ENCODE data around the gene SMIM21.

SMIM21 gene

DNA sequence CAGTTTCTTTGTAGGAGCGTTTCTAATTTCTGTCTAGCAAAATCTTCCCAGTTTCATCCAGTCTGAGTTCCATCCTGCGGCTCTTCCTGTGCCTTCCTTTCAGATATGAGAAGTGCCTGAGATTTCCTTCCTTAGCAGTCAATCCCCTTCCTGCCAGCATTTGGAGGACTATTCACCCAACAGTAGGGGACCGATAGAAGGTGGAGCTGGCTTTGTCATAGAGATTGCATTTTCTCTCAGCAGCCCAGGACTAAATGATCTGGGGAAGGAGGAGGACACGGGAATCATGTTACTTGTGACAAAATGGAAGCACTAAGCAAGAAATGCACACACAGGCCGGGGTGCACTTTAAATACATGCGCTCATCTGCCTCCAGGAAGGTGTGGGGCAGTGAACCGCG lies 5.6 kb upstream of the SMIM21 start:
- no peaks in the 10 kb centered on the region for H3K4me1 ChIP-seq
- H3K27ac ChIP-seq: no peak overlapping the region
- H3K27me3 ChIP-seq (ENCODE audit: control insufficient read depth, insufficient read depth, low read length): no peaks in the 10 kb centered on the region
- H3K4me2 ChIP-seq (ENCODE audit: low read length): no peak overlapping the region
- H2AFZ ChIP-seq: no peak overlapping the region
- TF ChIP-seq, protein P1, sequence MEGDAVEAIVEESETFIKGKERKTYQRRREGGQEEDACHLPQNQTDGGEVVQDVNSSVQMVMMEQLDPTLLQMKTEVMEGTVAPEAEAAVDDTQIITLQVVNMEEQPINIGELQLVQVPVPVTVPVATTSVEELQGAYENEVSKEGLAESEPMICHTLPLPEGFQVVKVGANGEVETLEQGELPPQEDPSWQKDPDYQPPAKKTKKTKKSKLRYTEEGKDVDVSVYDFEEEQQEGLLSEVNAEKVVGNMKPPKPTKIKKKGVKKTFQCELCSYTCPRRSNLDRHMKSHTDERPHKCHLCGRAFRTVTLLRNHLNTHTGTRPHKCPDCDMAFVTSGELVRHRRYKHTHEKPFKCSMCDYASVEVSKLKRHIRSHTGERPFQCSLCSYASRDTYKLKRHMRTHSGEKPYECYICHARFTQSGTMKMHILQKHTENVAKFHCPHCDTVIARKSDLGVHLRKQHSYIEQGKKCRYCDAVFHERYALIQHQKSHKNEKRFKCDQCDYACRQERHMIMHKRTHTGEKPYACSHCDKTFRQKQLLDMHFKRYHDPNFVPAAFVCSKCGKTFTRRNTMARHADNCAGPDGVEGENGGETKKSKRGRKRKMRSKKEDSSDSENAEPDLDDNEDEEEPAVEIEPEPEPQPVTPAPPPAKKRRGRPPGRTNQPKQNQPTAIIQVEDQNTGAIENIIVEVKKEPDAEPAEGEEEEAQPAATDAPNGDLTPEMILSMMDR (IDR thresholded peaks at IDR 0.05): no peak
- no peaks in the 10 kb centered on the region for H3K9me3 ChIP-seq (ENCODE audit: control insufficient read depth, low read length)
- no peaks in the 10 kb centered on the region for H3K36me3 ChIP-seq (ENCODE audit: control insufficient read depth, insufficient read depth, low read length)
- no peaks in the 10 kb centered on the region for H3K79me2 ChIP-seq
- no peak overlapping the region for H3K4me3 ChIP-seq (ENCODE audit: low read depth, low read length)
- H3K9ac ChIP-seq: no peak overlapping the region

DNA sequence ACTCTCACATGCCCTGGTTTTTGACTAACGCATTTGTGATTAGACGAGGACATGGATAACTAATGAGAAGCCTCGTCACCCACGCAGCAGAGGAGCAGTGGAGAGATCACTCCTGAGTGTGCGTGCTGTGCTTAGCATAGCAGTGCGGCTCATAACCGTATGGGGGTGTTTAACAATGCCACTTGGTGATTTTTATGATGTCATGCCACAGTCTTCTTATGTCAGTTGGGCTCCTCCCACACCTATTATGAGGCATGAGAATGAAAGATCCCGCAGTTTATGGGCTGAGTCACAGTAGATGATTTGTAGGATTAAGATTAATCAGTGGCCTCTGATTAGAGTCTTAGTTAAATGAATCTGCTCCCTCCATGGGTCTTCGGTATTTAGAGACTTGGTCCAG lies 2.5 kb upstream of the SMIM21 start:
- no peaks in the 10 kb centered on the region for H3K27me3 ChIP-seq (ENCODE audit: control insufficient read depth, insufficient read depth, low read length)
- no peaks in the 10 kb centered on the region for H3K79me2 ChIP-seq
- H3K27ac ChIP-seq: no peak overlapping the region
- H3K9ac ChIP-seq: no peak overlapping the region
- H3K9me3 ChIP-seq (ENCODE audit: control insufficient read depth, low read length): no peaks in the 10 kb centered on the region
- no peak overlapping the region for H3K4me2 ChIP-seq (ENCODE audit: low read length)
- no peaks in the 10 kb centered on the region for H3K36me3 ChIP-seq (ENCODE audit: control insufficient read depth, insufficient read depth, low read length)
- H2AFZ ChIP-seq: no peak overlapping the region
- TF ChIP-seq, protein P1 (IDR thresholded peaks at IDR 0.05): no peak
- H3K4me3 ChIP-seq (ENCODE audit: low read depth, low read length): no peak overlapping the region
- no peaks in the 10 kb centered on the region for H3K4me1 ChIP-seq

DNA sequence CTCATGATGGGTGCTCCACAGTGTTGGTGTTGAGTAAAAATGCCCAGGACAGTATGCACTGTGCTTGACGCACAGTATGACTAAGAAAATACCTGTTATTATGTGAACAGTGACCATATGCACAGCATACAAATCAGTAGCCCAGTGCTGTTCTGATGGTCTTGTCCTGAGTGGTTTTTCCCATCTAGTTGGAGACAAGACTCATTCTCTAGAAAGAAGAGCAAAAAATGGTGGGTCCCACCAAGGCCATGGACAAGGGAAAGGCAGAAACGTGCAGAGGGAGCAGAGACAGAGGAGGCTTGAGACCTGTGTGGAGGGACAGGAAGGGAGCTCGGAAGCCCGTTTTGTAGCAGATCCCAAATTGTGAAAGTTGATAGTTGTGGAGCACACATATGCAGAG lies 987 bp upstream of the SMIM21 start:
- Histone ChIP-seq H3K4me2 (ENCODE audit: low read length) (no peak overlapping the region), H3K36me3 (ENCODE audit: control insufficient read depth, insufficient read depth, low read length) (no peaks in the 10 kb centered on the region), H3K4me1 (no peaks in the 10 kb centered on the region), H3K27ac (no peak overlapping the region), H3K9ac (no peak overlapping the region), H3K27me3 (ENCODE audit: control insufficient read depth, insufficient read depth, low read length) (no peaks in the 10 kb centered on the region), H3K4me3 (ENCODE audit: low read depth, low read length) (no peak overlapping the region), H3K9me3 (ENCODE audit: control insufficient read depth, low read length) (no peaks in the 10 kb centered on the region), H2AFZ (no peak overlapping the region), H3K79me2 (no peaks in the 10 kb centered on the region)
- TF ChIP-seq, protein P1 (IDR thresholded peaks at IDR 0.05): no peak

DNA sequence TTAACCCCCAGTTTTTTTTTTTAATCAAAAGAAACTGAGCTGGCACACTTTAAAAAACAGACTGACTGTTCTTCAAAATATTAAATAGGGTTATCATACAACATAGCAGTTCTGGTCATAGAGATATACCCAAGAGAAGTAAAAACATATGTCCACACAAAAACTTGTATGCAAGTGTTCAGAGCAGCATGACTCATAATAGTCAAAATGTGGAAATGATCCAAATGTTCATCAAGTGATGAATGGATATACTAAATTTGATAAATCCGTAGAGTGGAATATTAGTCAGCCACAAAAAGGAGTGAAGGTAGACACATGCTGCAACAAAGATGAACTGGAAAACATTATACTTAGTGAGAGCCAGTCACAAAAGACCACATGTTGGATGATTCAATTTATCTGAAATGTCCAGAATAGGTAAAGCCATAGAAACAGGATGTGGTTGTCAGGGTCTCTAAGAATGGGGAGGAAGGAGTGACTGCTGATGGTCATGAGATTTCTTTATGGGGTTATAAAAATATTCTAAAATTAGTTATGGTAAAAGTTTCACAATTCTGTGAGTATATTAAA lies 5.1 kb downstream of the SMIM21 start:
- H3K9ac ChIP-seq: no peak overlapping the region
- TF ChIP-seq, protein P1 (IDR thresholded peaks at IDR 0.05): no peak
- no peaks in the 10 kb centered on the region for H3K9me3 ChIP-seq (ENCODE audit: control insufficient read depth, low read length)
- H3K4me3 ChIP-seq (ENCODE audit: low read depth, low read length): no peak overlapping the region
- no peaks in the 10 kb centered on the region for H3K27me3 ChIP-seq (ENCODE audit: control insufficient read depth, insufficient read depth, low read length)
- no peaks in the 10 kb centered on the region for H3K36me3 ChIP-seq (ENCODE audit: control insufficient read depth, insufficient read depth, low read length)
- no peak overlapping the region for H3K27ac ChIP-seq
- H3K4me1 ChIP-seq: no peaks in the 10 kb centered on the region
- H3K79me2 ChIP-seq: no peaks in the 10 kb centered on the region
- H3K4me2 ChIP-seq (ENCODE audit: low read length): no peak overlapping the region
- H2AFZ ChIP-seq: no peak overlapping the region

DNA sequence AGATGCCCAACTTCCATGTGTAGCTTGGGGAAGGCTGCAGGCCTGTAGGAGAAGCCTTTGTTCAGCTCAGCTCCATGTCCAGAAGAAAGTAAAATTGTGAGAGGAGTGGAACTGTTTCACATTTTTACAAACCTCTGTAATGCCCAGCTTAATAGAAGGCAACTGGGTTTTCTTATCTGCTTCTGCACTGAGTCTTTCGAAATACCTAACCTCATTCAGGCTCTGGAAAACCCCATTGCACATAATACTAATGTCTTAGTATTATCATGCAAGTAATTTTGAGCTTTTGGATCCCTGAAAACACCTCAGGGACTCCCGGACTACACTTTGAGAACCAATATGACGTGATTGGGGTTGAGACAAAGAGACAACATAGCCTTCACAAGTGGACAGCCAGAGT lies 5.8 kb downstream of the SMIM21 start:
- Histone ChIP-seq H3K4me2 (ENCODE audit: low read length) (no peak overlapping the region), H3K36me3 (ENCODE audit: control insufficient read depth, insufficient read depth, low read length) (no peaks in the 10 kb centered on the region), H3K9me3 (ENCODE audit: control insufficient read depth, low read length) (no peaks in the 10 kb centered on the region), H3K4me3 (ENCODE audit: low read depth, low read length) (no peak overlapping the region), H3K4me1 (no peaks in the 10 kb centered on the region), H3K27me3 (ENCODE audit: control insufficient read depth, insufficient read depth, low read length) (no peaks in the 10 kb centered on the region), H3K9ac (no peak overlapping the region), H3K27ac (no peak overlapping the region), H3K79me2 (no peaks in the 10 kb centered on the region), H2AFZ (no peak overlapping the region)
- TF ChIP-seq, protein P1 (IDR thresholded peaks at IDR 0.05): no peak
